Measurements from ENCODE around the gene ARL3.
A peak's percentile ranks its signal among the peaks of the same experiment; 100 is the strongest.

Gene ARL3

GRCh38 chr10:102665904-102666509 lies 48.2 kb downstream of the ARL3 start:
- TF ChIP-seq EZH2 (IDR thresholded peaks at IDR 0.05; ENCODE audit: borderline replicate concordance, low read depth, low read length, severe bottlenecking), result no peak
- no peak for TF ChIP-seq CTCF (IDR thresholded peaks at IDR 0.05; ENCODE audit: borderline replicate concordance, extremely low read depth, low read length, poor library complexity, severe bottlenecking)
- ATAC-seq (ENCODE audit: insufficient read depth, low read depth), result no peak
- no peak overlapping the region for H3K27ac ChIP-seq (ENCODE audit: low read length)
- no peak overlapping the region for H3K4me3 ChIP-seq (ENCODE audit: low read depth in 1 of 2, low read length in 2 of 2)
- H4K20me1 ChIP-seq (ENCODE audit: insufficient read depth, low read length), result peaks cover 8% of the 10 kb centered on the region; the same call in 1 of the 2 replicates
- H3K27me3 ChIP-seq (ENCODE audit: insufficient read depth, low read length, poor library complexity), result no peaks in the 10 kb centered on the region
- H3K4me2 ChIP-seq (ENCODE audit: insufficient read depth, low read length), result no peak overlapping the region
- peaks cover 10% of the 10 kb centered on the region for H3K4me1 ChIP-seq (ENCODE audit: insufficient read depth, low read length)
- H3K9ac ChIP-seq (ENCODE audit: low read depth, low read length), result no peak overlapping the region
- no peaks in the 10 kb centered on the region for H3K79me2 ChIP-seq (ENCODE audit: insufficient read depth, low read length)
- no peaks in the 10 kb centered on the region for H3K9me3 ChIP-seq (ENCODE audit: insufficient read depth, low read length, severe bottlenecking)
- no peaks in the 10 kb centered on the region for H3K36me3 ChIP-seq (ENCODE audit: insufficient read depth, low read length)
- DNase-seq, result no peak
- H2AFZ ChIP-seq (ENCODE audit: low read depth, low read length), result no peak overlapping the region

GRCh38 chr10:102661658-102662028 lies 52.6 kb downstream of the ARL3 start:
- H3K27me3 ChIP-seq (ENCODE audit: insufficient read depth, low read length, poor library complexity), result no peaks in the 10 kb centered on the region
- H4K20me1 ChIP-seq (ENCODE audit: insufficient read depth, low read length), result peaks cover 30% of the 10 kb centered on the region
- no peak; the same call in 2 of the 3 replicates for ATAC-seq (ENCODE audit: insufficient read depth, low read depth)
- H3K36me3 ChIP-seq (ENCODE audit: insufficient read depth, low read length), result peaks cover 22% of the 10 kb centered on the region
- H3K9me3 ChIP-seq (ENCODE audit: insufficient read depth, low read length, severe bottlenecking), result no peaks in the 10 kb centered on the region
- H3K79me2 ChIP-seq (ENCODE audit: insufficient read depth, low read length), result no peaks in the 10 kb centered on the region
- TF ChIP-seq CTCF (IDR thresholded peaks at IDR 0.05; ENCODE audit: borderline replicate concordance, extremely low read depth, low read length, poor library complexity, severe bottlenecking) (no peak), EZH2 (IDR thresholded peaks at IDR 0.05; ENCODE audit: borderline replicate concordance, low read depth, low read length, severe bottlenecking) (no peak)
- peak overlapping the region; percentile 47 for H3K4me2 ChIP-seq (ENCODE audit: insufficient read depth, low read length)
- DNase-seq, result no peak
- H3K27ac ChIP-seq (ENCODE audit: low read length), result peak overlapping the region; percentile 86
- H2AFZ ChIP-seq (ENCODE audit: low read depth, low read length), result no peak overlapping the region
- H3K9ac ChIP-seq (ENCODE audit: low read depth, low read length), result peak overlapping the region; percentile 3; the same call in 1 of the 2 replicates
- H3K4me1 ChIP-seq (ENCODE audit: insufficient read depth, low read length), result peaks cover 23% of the 10 kb centered on the region
- H3K4me3 ChIP-seq (ENCODE audit: low read depth in 1 of 2, low read length in 2 of 2), result peak overlapping the region in 1 of 2 experiments; percentile 11; a peak in 1 of 4 replicates

GRCh38 chr10:102660888-102661657 lies 53.1 kb downstream of the ARL3 start:
- no peak for TF ChIP-seq EZH2 (IDR thresholded peaks at IDR 0.05; ENCODE audit: borderline replicate concordance, low read depth, low read length, severe bottlenecking)
- no peak for TF ChIP-seq CTCF (IDR thresholded peaks at IDR 0.05; ENCODE audit: borderline replicate concordance, extremely low read depth, low read length, poor library complexity, severe bottlenecking)
- peak overlapping the region; percentile 3; the same call in 1 of the 2 replicates for H3K9ac ChIP-seq (ENCODE audit: low read depth, low read length)
- H3K4me2 ChIP-seq (ENCODE audit: insufficient read depth, low read length), result peak overlapping the region; percentile 47
- H3K79me2 ChIP-seq (ENCODE audit: insufficient read depth, low read length), result no peaks in the 10 kb centered on the region
- H3K9me3 ChIP-seq (ENCODE audit: insufficient read depth, low read length, severe bottlenecking), result no peaks in the 10 kb centered on the region
- peak; percentile 96 for DNase-seq
- peak; percentile 88 for ATAC-seq (ENCODE audit: insufficient read depth, low read depth)
- H4K20me1 ChIP-seq (ENCODE audit: insufficient read depth, low read length), result peaks cover 35% of the 10 kb centered on the region
- H3K4me3 ChIP-seq (ENCODE audit: low read depth in 1 of 2, low read length in 2 of 2), result peak overlapping the region in 1 of 2 experiments; percentile 21; a peak in 1 of 4 replicates
- peak overlapping the region; percentile 86 for H3K27ac ChIP-seq (ENCODE audit: low read length)
- H3K27me3 ChIP-seq (ENCODE audit: insufficient read depth, low read length, poor library complexity), result no peaks in the 10 kb centered on the region
- H3K36me3 ChIP-seq (ENCODE audit: insufficient read depth, low read length), result peaks cover 28% of the 10 kb centered on the region
- peaks cover 23% of the 10 kb centered on the region for H3K4me1 ChIP-seq (ENCODE audit: insufficient read depth, low read length)
- no peak overlapping the region for H2AFZ ChIP-seq (ENCODE audit: low read depth, low read length)

Measured in DND-41 (cell line).